Measurements from ENCODE around the gene WLS. TPM values are rescaled to one million over a fixed set of nuclear protein-coding genes. Genes with fewer than 3 reads are reported as not detected.

Gene WLS
- total RNA-seq, 1 experiment from 2014 or later = 19.8 TPM

- intact Hi-C loops (cut with micrococcal nuclease; ENCODE audit: unreplicated experiment) = no loop called here
- H3K4me2 ChIP-seq = no peak overlapping the region
- peaks cover 6% of the 10 kb centered on the region for H3K4me1 ChIP-seq (replicated peaks; ENCODE audit: insufficient read depth)
- no peaks in the 10 kb centered on the region for H3F3A ChIP-seq (ENCODE audit: insufficient read depth, low read depth)
- no TSS peak for BruUV-seq (replicated peaks)
- no peaks in the 10 kb centered on the region for H3K9me3 ChIP-seq (ENCODE audit: insufficient read depth, low read depth)
- POLR2A ChIA-PET (ENCODE audit: unreplicated experiment) = interaction anchor here (0.6 kb wide), 1 partner anchor 81 kb away, joined by 3 read pairs; no protein-coding TSS in a partner anchor
- no peak overlapping the region for H3K27ac ChIP-seq
- H3K9me2 ChIP-seq (ENCODE audit: insufficient read depth) = no peaks in the 10 kb centered on the region
- no peaks in the 10 kb centered on the region for H4K20me1 ChIP-seq (ENCODE audit: insufficient read depth)
- no peak for DNase-seq
- no peaks in the 10 kb centered on the region for H3K27me3 ChIP-seq (ENCODE audit: insufficient read depth, low read depth)
- H3K4me3 ChIP-seq = no peak overlapping the region
- no peaks in the 10 kb centered on the region for H3K36me3 ChIP-seq (ENCODE audit: low read depth)
- TF ChIP-seq, protein P1, sequence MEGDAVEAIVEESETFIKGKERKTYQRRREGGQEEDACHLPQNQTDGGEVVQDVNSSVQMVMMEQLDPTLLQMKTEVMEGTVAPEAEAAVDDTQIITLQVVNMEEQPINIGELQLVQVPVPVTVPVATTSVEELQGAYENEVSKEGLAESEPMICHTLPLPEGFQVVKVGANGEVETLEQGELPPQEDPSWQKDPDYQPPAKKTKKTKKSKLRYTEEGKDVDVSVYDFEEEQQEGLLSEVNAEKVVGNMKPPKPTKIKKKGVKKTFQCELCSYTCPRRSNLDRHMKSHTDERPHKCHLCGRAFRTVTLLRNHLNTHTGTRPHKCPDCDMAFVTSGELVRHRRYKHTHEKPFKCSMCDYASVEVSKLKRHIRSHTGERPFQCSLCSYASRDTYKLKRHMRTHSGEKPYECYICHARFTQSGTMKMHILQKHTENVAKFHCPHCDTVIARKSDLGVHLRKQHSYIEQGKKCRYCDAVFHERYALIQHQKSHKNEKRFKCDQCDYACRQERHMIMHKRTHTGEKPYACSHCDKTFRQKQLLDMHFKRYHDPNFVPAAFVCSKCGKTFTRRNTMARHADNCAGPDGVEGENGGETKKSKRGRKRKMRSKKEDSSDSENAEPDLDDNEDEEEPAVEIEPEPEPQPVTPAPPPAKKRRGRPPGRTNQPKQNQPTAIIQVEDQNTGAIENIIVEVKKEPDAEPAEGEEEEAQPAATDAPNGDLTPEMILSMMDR (conservative IDR thresholded peaks at IDR 0.05) = no peak
- TF ChIP-seq EZH2 (IDR thresholded peaks at IDR 0.05; ENCODE audit: low read depth) = no peak
- no peak overlapping the region for H2AFZ ChIP-seq
- CTCF ChIA-PET = no interaction called here
- H3K79me2 ChIP-seq (ENCODE audit: low read depth) = no peaks in the 10 kb centered on the region
Observed at GRCh38 chr1:68205794-68206358, 26.4 kb downstream of the WLS start.

DNA sequence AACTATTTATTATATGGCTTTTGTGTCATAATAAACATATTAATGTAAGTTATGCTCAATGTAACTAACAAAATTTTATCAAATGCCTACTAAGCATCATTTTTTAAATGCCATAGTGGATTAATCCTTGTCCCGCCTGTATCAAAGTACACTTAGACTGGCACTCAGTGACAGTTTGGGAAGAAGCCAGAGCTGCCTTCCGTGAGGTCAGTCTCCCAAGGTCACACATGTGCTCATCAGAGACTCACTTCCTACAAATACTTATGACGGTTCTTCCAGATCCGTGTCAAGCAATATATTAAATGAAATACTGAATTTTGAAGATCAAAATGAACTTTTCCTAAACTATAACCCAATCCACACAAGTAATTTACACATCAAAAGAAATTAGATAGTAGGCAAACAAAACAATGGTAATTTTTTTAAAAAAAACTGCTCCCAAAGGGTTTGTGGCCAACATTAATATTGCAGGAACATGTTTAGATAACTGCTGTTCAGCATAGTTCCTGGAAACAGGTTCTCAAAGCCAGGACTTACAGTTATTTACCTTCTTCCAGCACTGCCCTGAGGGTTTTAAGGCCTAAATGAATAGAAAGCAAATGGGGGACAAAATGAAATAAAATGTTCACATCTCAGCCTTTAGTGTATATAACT lies 27.2 kb downstream of the WLS start:
- POLR2A ChIA-PET (ENCODE audit: unreplicated experiment) = no interaction called here
- intact Hi-C loops (cut with micrococcal nuclease; ENCODE audit: unreplicated experiment) = no loop called here
- Histone ChIP-seq H3K79me2 (ENCODE audit: low read depth) (no peaks in the 10 kb centered on the region), H3K4me3 (no peak overlapping the region), H3K4me2 (no peak overlapping the region), H3K36me3 (ENCODE audit: low read depth) (no peaks in the 10 kb centered on the region), H3K27ac (no peak overlapping the region), H3K4me1 (replicated peaks; ENCODE audit: insufficient read depth) (peaks cover 6% of the 10 kb centered on the region), H3F3A (ENCODE audit: insufficient read depth, low read depth) (no peaks in the 10 kb centered on the region), H4K20me1 (ENCODE audit: insufficient read depth) (no peaks in the 10 kb centered on the region), H3K27me3 (ENCODE audit: insufficient read depth, low read depth) (no peaks in the 10 kb centered on the region), H2AFZ (no peak overlapping the region), H3K9me2 (ENCODE audit: insufficient read depth) (no peaks in the 10 kb centered on the region), H3K9me3 (ENCODE audit: insufficient read depth, low read depth) (no peaks in the 10 kb centered on the region)
- TF ChIP-seq EZH2 (IDR thresholded peaks at IDR 0.05; ENCODE audit: low read depth) = no peak
- no TSS peak for BruUV-seq (replicated peaks)
- CTCF ChIA-PET = no interaction called here
- no peak for DNase-seq

GRCh38 chr1:68202239-68202832 lies 30.0 kb downstream of the WLS start:
- DNase-seq = no peak
- H3K79me2 ChIP-seq (ENCODE audit: low read depth) = no peaks in the 10 kb centered on the region
- no peak overlapping the region for H2AFZ ChIP-seq
- no peaks in the 10 kb centered on the region for H3K36me3 ChIP-seq (ENCODE audit: low read depth)
- TF ChIP-seq, protein P1 (conservative IDR thresholded peaks at IDR 0.05) = no peak
- TF ChIP-seq EZH2 (IDR thresholded peaks at IDR 0.05; ENCODE audit: low read depth) = no peak
- intact Hi-C loops (cut with micrococcal nuclease; ENCODE audit: unreplicated experiment) = no loop called here
- no peaks in the 10 kb centered on the region for H3K9me2 ChIP-seq (ENCODE audit: insufficient read depth)
- no peak overlapping the region for H3K27ac ChIP-seq
- POLR2A ChIA-PET (ENCODE audit: unreplicated experiment) = no interaction called here
- peaks cover 4% of the 10 kb centered on the region for H3F3A ChIP-seq (ENCODE audit: insufficient read depth, low read depth)
- no peak overlapping the region for H3K4me3 ChIP-seq
- BruUV-seq (replicated peaks) = no TSS peak
- CTCF ChIA-PET = no interaction called here
- no peaks in the 10 kb centered on the region for H3K27me3 ChIP-seq (ENCODE audit: insufficient read depth, low read depth)
- H4K20me1 ChIP-seq (ENCODE audit: insufficient read depth) = no peaks in the 10 kb centered on the region
- peaks cover 25% of the 10 kb centered on the region for H3K4me1 ChIP-seq (replicated peaks; ENCODE audit: insufficient read depth)
- no peak overlapping the region for H3K4me2 ChIP-seq
- no peaks in the 10 kb centered on the region for H3K9me3 ChIP-seq (ENCODE audit: insufficient read depth, low read depth)
